ENCODE measurements around the gene MC1R.
A peak's percentile ranks its signal among the peaks of the same experiment; 100 is the strongest.

MC1R gene

DNA sequence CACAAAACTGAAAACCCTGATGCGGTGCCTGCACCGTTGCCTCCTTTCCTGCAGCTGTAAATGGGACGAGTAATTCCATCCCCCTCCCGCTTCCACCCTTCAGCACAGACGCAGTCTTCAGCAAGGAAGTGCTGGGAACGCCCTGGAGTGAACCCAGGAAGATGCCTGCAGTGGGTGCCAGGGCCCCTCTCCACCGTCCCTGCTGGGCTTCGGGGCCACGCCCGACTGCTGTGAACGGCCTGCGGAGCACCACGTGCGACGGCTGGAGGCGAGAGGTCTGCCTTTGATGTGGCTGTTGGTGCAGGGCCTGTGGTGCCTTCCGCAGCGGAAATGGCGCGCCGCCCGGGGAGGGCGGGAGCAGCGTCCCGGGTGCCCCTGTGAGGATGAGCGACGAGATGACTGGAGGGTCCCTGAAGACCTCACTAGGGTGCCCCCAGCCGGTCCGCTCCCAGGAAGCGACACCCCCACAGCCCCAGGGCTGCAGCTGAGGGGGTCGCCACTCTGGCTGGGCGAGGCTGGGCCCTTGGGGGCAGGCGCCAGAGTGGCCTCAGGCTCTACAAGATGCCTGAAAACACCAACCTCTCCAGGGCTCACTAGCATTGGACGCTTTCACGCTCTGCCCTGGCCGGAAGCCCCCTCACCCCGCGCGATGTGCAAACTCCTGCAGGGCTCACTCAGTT is 749 bp upstream of the MC1R start:
- Histone ChIP-seq H3K4me1 (ENCODE audit: low read length) (peaks cover 26% of the 10 kb centered on the region), H2AFZ (ENCODE audit: low read depth, low read length) (peak overlapping the region; percentile 30; the same call in 1 of the 2 replicates), H3K27ac (ENCODE audit: low read length) (0 out of 2 replicates have a peak overlapping the region, but pooled peaks have one; percentile 13), H3K9ac (ENCODE audit: low read length) (peak overlapping the region; percentile 36), H4K20me1 (ENCODE audit: insufficient read depth, low read length) (no peaks in the 10 kb centered on the region), H3K79me2 (ENCODE audit: low read length) (no peaks in the 10 kb centered on the region), H3K9me3 (ENCODE audit: insufficient read depth, low read length) (no peaks in the 10 kb centered on the region), H3K4me3 (ENCODE audit: low read length) (peak overlapping the region; percentile 70), H3K36me3 (replicated peaks; ENCODE audit: low read depth, low read length) (peaks cover 10% of the 10 kb centered on the region), H3K4me2 (ENCODE audit: low read length) (peak overlapping the region; percentile 86), H3K27me3 (ENCODE audit: low read depth, low read length) (peaks cover 13% of the 10 kb centered on the region)
- TF ChIP-seq EZH2phosphoT487 (IDR thresholded peaks at IDR 0.05; ENCODE audit: low read depth): no peak
- TF ChIP-seq, protein P1, sequence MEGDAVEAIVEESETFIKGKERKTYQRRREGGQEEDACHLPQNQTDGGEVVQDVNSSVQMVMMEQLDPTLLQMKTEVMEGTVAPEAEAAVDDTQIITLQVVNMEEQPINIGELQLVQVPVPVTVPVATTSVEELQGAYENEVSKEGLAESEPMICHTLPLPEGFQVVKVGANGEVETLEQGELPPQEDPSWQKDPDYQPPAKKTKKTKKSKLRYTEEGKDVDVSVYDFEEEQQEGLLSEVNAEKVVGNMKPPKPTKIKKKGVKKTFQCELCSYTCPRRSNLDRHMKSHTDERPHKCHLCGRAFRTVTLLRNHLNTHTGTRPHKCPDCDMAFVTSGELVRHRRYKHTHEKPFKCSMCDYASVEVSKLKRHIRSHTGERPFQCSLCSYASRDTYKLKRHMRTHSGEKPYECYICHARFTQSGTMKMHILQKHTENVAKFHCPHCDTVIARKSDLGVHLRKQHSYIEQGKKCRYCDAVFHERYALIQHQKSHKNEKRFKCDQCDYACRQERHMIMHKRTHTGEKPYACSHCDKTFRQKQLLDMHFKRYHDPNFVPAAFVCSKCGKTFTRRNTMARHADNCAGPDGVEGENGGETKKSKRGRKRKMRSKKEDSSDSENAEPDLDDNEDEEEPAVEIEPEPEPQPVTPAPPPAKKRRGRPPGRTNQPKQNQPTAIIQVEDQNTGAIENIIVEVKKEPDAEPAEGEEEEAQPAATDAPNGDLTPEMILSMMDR (IDR thresholded peaks at IDR 0.05; ENCODE audit: low read depth, low read length): no peak

DNA sequence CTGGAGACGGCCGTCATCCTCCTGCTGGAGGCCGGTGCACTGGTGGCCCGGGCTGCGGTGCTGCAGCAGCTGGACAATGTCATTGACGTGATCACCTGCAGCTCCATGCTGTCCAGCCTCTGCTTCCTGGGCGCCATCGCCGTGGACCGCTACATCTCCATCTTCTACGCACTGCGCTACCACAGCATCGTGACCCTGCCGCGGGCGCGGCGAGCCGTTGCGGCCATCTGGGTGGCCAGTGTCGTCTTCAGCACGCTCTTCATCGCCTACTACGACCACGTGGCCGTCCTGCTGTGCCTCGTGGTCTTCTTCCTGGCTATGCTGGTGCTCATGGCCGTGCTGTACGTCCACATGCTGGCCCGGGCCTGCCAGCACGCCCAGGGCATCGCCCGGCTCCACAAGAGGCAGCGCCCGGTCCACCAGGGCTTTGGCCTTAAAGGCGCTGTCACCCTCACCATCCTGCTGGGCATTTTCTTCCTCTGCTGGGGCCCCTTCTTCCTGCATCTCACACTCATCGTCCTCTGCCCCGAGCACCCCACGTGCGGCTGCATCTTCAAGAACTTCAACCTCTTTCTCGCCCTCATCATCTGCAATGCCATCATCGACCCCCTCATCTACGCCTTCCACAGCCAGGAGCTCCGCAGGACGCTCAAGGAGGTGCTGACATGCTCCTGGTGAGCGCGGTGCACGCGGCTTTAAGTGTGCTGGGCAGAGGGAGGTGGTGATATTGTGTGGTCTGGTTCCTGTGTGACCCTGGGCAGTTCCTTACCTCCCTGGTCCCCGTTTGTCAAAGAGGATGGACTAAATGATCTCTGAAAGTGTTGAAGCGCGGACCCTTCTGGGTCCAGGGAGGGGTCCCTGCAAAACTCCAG is 1.1 kb downstream of the MC1R start:
- H2AFZ ChIP-seq (ENCODE audit: low read depth, low read length): no peak overlapping the region
- H3K4me2 ChIP-seq (ENCODE audit: low read length): no peak overlapping the region
- H3K9ac ChIP-seq (ENCODE audit: low read length): no peak overlapping the region
- no peaks in the 10 kb centered on the region for H3K9me3 ChIP-seq (ENCODE audit: insufficient read depth, low read length)
- no peaks in the 10 kb centered on the region for H3K79me2 ChIP-seq (ENCODE audit: low read length)
- peaks cover 38% of the 10 kb centered on the region for H3K4me1 ChIP-seq (ENCODE audit: low read length)
- H3K27me3 ChIP-seq (ENCODE audit: low read depth, low read length): peaks cover 13% of the 10 kb centered on the region
- H3K36me3 ChIP-seq (replicated peaks; ENCODE audit: low read depth, low read length): no peaks in the 10 kb centered on the region
- H3K27ac ChIP-seq (ENCODE audit: low read length): no peak overlapping the region
- no peak for TF ChIP-seq EZH2phosphoT487 (IDR thresholded peaks at IDR 0.05; ENCODE audit: low read depth)
- TF ChIP-seq, protein P1 (IDR thresholded peaks at IDR 0.05; ENCODE audit: low read depth, low read length): no peak
- H3K4me3 ChIP-seq (ENCODE audit: low read length): no peak overlapping the region
- H4K20me1 ChIP-seq (ENCODE audit: insufficient read depth, low read length): no peaks in the 10 kb centered on the region

DNA sequence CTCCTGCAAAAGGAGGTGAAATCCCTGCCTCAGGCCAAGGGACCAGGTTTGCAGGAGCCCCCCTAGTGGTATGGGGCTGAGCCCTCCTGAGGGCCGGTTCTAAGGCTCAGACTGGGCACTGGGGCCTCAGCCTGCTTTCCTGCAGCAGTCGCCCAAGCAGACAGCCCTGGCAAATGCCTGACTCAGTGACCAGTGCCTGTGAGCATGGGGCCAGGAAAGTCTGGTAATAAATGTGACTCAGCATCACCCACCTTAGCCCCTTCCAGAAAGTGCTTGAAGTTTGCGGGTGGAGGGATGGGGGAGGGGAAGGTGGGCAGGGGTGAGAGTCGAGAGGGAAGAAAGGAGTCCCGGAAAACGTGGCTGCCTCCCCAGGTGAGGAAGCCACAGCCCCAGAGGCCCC is 2.1 kb downstream of the MC1R start:
- Histone ChIP-seq H3K4me1 (ENCODE audit: low read length) (peaks cover 47% of the 10 kb centered on the region), H3K27me3 (ENCODE audit: low read depth, low read length) (peaks cover 13% of the 10 kb centered on the region), H3K4me2 (ENCODE audit: low read length) (no peak overlapping the region), H3K4me3 (ENCODE audit: low read length) (no peak overlapping the region), H3K9me3 (ENCODE audit: insufficient read depth, low read length) (no peaks in the 10 kb centered on the region), H3K79me2 (ENCODE audit: low read length) (no peaks in the 10 kb centered on the region), H3K9ac (ENCODE audit: low read length) (no peak overlapping the region), H4K20me1 (ENCODE audit: insufficient read depth, low read length) (no peaks in the 10 kb centered on the region), H3K27ac (ENCODE audit: low read length) (no peak overlapping the region), H3K36me3 (replicated peaks; ENCODE audit: low read depth, low read length) (no peaks in the 10 kb centered on the region), H2AFZ (ENCODE audit: low read depth, low read length) (no peak overlapping the region)
- TF ChIP-seq, protein P1 (IDR thresholded peaks at IDR 0.05; ENCODE audit: low read depth, low read length): no peak
- no peak for TF ChIP-seq EZH2phosphoT487 (IDR thresholded peaks at IDR 0.05; ENCODE audit: low read depth)

DNA sequence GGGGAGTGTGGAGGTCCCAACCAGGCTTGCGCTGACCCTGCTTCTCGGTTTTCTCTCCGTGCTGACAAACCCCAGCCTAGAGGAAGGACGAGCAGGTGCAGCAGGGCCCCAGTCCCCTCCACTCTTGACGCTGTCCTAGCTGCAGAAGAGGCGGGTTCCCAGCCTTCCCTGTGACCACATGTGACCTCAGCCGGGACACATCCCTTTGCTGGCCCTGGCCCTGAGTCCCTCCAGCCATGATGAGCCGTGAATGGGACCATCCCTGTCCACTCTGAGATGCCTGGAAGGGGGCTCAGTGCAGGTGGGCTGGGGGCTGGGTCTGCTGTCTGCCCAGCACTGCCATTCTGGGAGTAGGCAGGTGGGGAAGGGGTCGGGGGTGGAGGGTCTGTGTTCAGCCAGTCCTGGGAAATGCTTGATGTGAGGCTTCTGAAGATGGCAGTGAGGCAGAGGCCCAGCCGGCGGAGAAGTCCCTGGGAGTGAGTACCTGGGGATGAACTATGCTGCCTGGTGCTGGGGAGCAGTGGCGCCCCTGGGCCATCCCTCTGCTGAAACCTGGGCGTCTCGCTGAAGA is 2.6 kb downstream of the MC1R start:
- no peaks in the 10 kb centered on the region for H3K79me2 ChIP-seq (ENCODE audit: low read length)
- H4K20me1 ChIP-seq (ENCODE audit: insufficient read depth, low read length): no peaks in the 10 kb centered on the region
- TF ChIP-seq, protein P1 (IDR thresholded peaks at IDR 0.05; ENCODE audit: low read depth, low read length): no peak
- no peak for TF ChIP-seq EZH2phosphoT487 (IDR thresholded peaks at IDR 0.05; ENCODE audit: low read depth)
- peak overlapping the region; percentile 86 for H3K4me2 ChIP-seq (ENCODE audit: low read length)
- H3K27me3 ChIP-seq (ENCODE audit: low read depth, low read length): peaks cover 13% of the 10 kb centered on the region
- peak overlapping the region; percentile 88 for H3K4me3 ChIP-seq (ENCODE audit: low read length)
- no peak overlapping the region for H3K27ac ChIP-seq (ENCODE audit: low read length)
- H3K9ac ChIP-seq (ENCODE audit: low read length): no peak overlapping the region
- no peak overlapping the region for H2AFZ ChIP-seq (ENCODE audit: low read depth, low read length)
- H3K4me1 ChIP-seq (ENCODE audit: low read length): peaks cover 47% of the 10 kb centered on the region
- H3K36me3 ChIP-seq (replicated peaks; ENCODE audit: low read depth, low read length): no peaks in the 10 kb centered on the region
- no peaks in the 10 kb centered on the region for H3K9me3 ChIP-seq (ENCODE audit: insufficient read depth, low read length)
